Measurements from ENCODE around the gene ASB3.

- no peak for TF ChIP-seq CTCF (IDR thresholded peaks at IDR 0.05)
- no peak for TF ChIP-seq POLR2A (IDR thresholded peaks at IDR 0.05)
- TF ChIP-seq POLR2AphosphoS5 (IDR thresholded peaks at IDR 0.05): no peak
- TF ChIP-seq EP300 (IDR thresholded peaks at IDR 0.05): no peak
Observed at GRCh38 chr2:53802617-53803151, 15.9 kb upstream of the ASB3 start.
